Gastrocnemius medialis (tissue), 4 donors: ENCODE results near the gene NEUROD1. TPM values are rescaled to one million over a fixed set of nuclear protein-coding genes. Genes with fewer than 3 reads are reported as not detected.

ENCODE experiments used
- ATAC-seq, 2 donors: fragments of 150-250 bp; one replicate each; pipeline ENCODE4 v1.9.1; 2016
- DNase-seq, 2 donors: peaks; one replicate each; pipeline ENCODE4 v3.0.0-alpha.2; 2019
- H3K27ac ChIP-seq, 4 donors: fragments of 200-600 bp; sonication (generic); 1 replicate in 1 of 4; 2 replicates in 3 of 4; pipeline ENCODE4 v1.5.1; 2016 to 2018; ENCODE audit warnings: mild to moderate bottlenecking in 2 of 4, moderate library complexity in 1 of 4
- H3K27me3 ChIP-seq, 3 donors: fragments of 200-600 bp; sonication (generic) in 2 of 3; 1 replicate in 1 of 3; 2 replicates in 2 of 3; pipeline versions ENCODE4 v1.5.1 to v1.6.0; 2016 to 2019; ENCODE audit warnings: mild to moderate bottlenecking in 1 of 3, moderate library complexity in 1 of 3
- H3K36me3 ChIP-seq, 2 donors: fragments of 200-600 bp; sonication (generic) in 1 of 2; one replicate each; pipeline ENCODE4 v1.5.1; 2017 to 2018
- H3K4me1 ChIP-seq, 2 donors: fragments of 200-600 bp; sonication (generic) in 1 of 2; one replicate each; pipeline ENCODE4 v1.5.1; 2016 to 2017; ENCODE audit warnings: mild to moderate bottlenecking in 2 of 2
- H3K4me3 ChIP-seq, 4 donors: fragments of 200-600 bp; sonication (generic) in 3 of 4; 1 replicate in 1 of 4; 2 replicates in 3 of 4; pipeline ENCODE4 v1.5.1; 2016 to 2019; ENCODE audit warnings: mild to moderate bottlenecking in 2 of 4
- H3K9me3 ChIP-seq, 3 donors: fragments of 200-600 bp; sonication (generic) in 2 of 3; 1 replicate in 1 of 3; 2 replicates in 2 of 3; pipeline ENCODE4 v1.5.1; 2016 to 2019
- POLR2A ChIP-seq, 2 donors: fragments of 450-650 bp; IDR thresholded peaks; one replicate each; pipeline ENCODE4 v1.6.1; 2017; ENCODE audit warnings: antibody characterized with exemption in 2 of 2, mild to moderate bottlenecking in 2 of 2, moderate library complexity in 2 of 2
- in situ Hi-C, 4 donors: fragments of 200-750 bp; cut with MboI; loops; one replicate each; pipeline versions ENCODE4 v1.15.0 to v1.8.0; 2017; ENCODE audit warnings: low sequenced_read_pairs in 4 of 4
- intact Hi-C: fragments of 100-400 bp; cut with DNase I; formaldehyde crosslinking; loops from one replicate; pipeline ENCODE4 v1.15.1; 2023; ENCODE audit warnings: low total_unique reads
- total RNA-seq, 4 donors: library from RNA; depleted of rRNA; stranded (reverse); fragments of >200 nt; gene quantifications; one replicate each; pipeline versions ENCODE4 v1.1.0 to v1.2.3, GENCODE V29; 2016
- TF ChIP-seq, protein P1 (sequence below), 5 experiments: fragments of 450-650 bp in 3 of 5; fragments of 200-600 bp in 2 of 5; sonication (generic) in 2 of 5; IDR thresholded peaks in 4 of 5; conservative IDR thresholded peaks in 1 of 5; 1 replicate in 4 of 5; 2 replicates in 1 of 5; pipeline ENCODE4 v1.5.1; 2016 to 2019; ENCODE audit warnings: antibody characterized with exemption in 5 of 5, mild to moderate bottlenecking in 3 of 5, moderate library complexity in 3 of 5

The NEUROD1 gene
- total RNA-seq, 4 donors from 2014 or later = not detected

- peaks cover 14 to 23% (median 15%) of the 10 kb centered on the region in 3 donors for H3K27me3 ChIP-seq
These were observed 20.1 kb downstream of the NEUROD1 start for GRCh38 chr2:181660181-181660580.

GRCh38 chr2:181658444-181658843, 21.9 kb downstream of the NEUROD1 start:
- TF ChIP-seq, protein P1, sequence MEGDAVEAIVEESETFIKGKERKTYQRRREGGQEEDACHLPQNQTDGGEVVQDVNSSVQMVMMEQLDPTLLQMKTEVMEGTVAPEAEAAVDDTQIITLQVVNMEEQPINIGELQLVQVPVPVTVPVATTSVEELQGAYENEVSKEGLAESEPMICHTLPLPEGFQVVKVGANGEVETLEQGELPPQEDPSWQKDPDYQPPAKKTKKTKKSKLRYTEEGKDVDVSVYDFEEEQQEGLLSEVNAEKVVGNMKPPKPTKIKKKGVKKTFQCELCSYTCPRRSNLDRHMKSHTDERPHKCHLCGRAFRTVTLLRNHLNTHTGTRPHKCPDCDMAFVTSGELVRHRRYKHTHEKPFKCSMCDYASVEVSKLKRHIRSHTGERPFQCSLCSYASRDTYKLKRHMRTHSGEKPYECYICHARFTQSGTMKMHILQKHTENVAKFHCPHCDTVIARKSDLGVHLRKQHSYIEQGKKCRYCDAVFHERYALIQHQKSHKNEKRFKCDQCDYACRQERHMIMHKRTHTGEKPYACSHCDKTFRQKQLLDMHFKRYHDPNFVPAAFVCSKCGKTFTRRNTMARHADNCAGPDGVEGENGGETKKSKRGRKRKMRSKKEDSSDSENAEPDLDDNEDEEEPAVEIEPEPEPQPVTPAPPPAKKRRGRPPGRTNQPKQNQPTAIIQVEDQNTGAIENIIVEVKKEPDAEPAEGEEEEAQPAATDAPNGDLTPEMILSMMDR (IDR thresholded peaks at IDR 0.05 in 4 of 5, conservative IDR thresholded peaks at IDR 0.05 in 1 of 5) = no peak
- no peak for TF ChIP-seq POLR2A (IDR thresholded peaks at IDR 0.05)
- in situ Hi-C loops = no loop called here
- intact Hi-C loops = no loop called here

More at GRCh38 chr2:181660181-181660580, 20.1 kb downstream of the NEUROD1 start:
- H3K9me3 ChIP-seq = no peaks in the 10 kb centered on the region
- no peak for DNase-seq
- in situ Hi-C loops (no loop called here), intact Hi-C loops (no loop called here)
- H3K4me3 ChIP-seq = no peak overlapping the region
- no peak for TF ChIP-seq POLR2A (IDR thresholded peaks at IDR 0.05)
- TF ChIP-seq, protein P1 (IDR thresholded peaks at IDR 0.05 in 4 of 5, conservative IDR thresholded peaks at IDR 0.05 in 1 of 5) = no peak
- H3K27ac ChIP-seq = no peak overlapping the region
- ATAC-seq = no peak
- no peaks in the 10 kb centered on the region for H3K4me1 ChIP-seq
- H3K36me3 ChIP-seq = no peaks in the 10 kb centered on the region

GRCh38 chr2:181657379-181657778, 22.9 kb downstream of the NEUROD1 start:
- Histone ChIP-seq H3K4me3 (peak overlapping the region in 2 of 4 donors; percentile 49 to 55), H3K36me3 (no peaks in the 10 kb centered on the region), H3K27me3 (peaks cover 14 to 32% (median 15%) of the 10 kb centered on the region in 3 donors), H3K4me1 (no peaks in the 10 kb centered on the region), H3K9me3 (no peaks in the 10 kb centered on the region), H3K27ac (no peak overlapping the region)
- intact Hi-C loops = no loop called here
- DNase-seq (no peak), ATAC-seq (no peak)
- TF ChIP-seq, protein P1 (IDR thresholded peaks at IDR 0.05 in 4 of 5, conservative IDR thresholded peaks at IDR 0.05 in 1 of 5) = no peak
- TF ChIP-seq POLR2A (IDR thresholded peaks at IDR 0.05) = no peak
- in situ Hi-C loops = no loop called here

More at GRCh38 chr2:181658444-181658843, 21.9 kb downstream of the NEUROD1 start:
- H3K9me3 ChIP-seq = no peaks in the 10 kb centered on the region
- ATAC-seq (no peak), DNase-seq (no peak)
- peaks cover 14 to 29% (median 15%) of the 10 kb centered on the region in 3 donors for H3K27me3 ChIP-seq
- no peak overlapping the region for H3K27ac ChIP-seq
- no peaks in the 10 kb centered on the region for H3K36me3 ChIP-seq
- H3K4me1 ChIP-seq = no peaks in the 10 kb centered on the region
- no peak overlapping the region for H3K4me3 ChIP-seq

DNA sequence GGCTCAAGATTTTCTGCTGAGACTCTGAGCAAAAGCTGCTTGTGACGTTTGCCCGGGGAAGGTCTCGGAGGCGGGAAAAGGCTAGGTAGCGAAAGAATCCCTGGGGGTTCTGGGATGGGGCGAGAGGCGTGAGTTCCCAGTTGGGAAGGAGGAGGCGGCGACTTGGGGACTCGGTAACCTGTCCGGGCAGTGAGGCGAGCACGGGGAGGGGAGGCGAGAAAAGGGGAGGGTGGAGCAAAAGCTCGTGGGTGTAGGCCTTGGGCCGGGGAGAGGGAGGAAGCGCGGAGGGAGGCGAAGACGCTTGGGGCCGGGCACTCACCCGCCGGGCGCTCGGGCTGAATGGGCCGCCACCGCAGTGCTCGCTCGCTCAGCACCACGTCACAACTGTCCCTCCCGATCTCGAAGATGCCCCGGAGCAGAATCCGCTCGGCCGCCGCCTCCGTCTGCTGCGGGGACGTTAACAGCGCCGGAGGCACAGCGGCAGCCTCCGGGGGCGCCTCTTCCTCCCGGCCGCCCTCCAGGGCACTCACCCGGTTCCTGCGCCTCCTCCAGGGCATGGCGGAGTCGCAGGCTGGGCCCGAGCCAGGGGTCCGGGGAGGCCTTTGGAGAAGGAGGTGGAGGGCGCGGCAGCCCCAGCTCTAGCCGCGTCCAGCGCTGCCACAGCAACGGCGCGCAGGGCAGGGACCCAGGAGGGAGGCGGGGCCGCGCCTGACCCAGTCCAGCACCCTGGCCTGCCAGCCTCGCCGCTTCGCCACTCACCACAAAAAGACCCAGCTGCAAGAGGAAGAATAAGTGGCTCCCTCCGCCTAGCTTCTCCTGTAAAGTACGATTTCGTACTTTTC, 23.6 kb downstream of the NEUROD1 start, which contains the start of gene CERKL:
Gene CERKL, minus strand, starts transcription at position 656 of the 842 bp plus-strand sequence. Its CDS starts 99 bp downstream, at position 557.
- Histone ChIP-seq H3K4me1 (no peaks in the 10 kb centered on the region), H3K9me3 (no peaks in the 10 kb centered on the region), H3K27me3 (peaks cover 14 to 32% (median 15%) of the 10 kb centered on the region in 3 donors), H3K27ac (no peak within 1 kb of the TSS), H3K36me3 (no peaks in the 10 kb centered on the region), H3K4me3 (peak within 1 kb of the TSS; percentile 45 to 55 (median 49))
- DNase-seq = no peak
- TF ChIP-seq, protein P1 (IDR thresholded peaks at IDR 0.05 in 4 of 5, conservative IDR thresholded peaks at IDR 0.05 in 1 of 5) = no peak
- TF ChIP-seq POLR2A (IDR thresholded peaks at IDR 0.05) = no peak
- ATAC-seq = no peak
- in situ Hi-C loops (no loop called here), intact Hi-C loops (no loop called here)
